Kidney (tissue), 14 donors: ENCODE results near the gene RPTOR. TPM values are rescaled to one million over a fixed set of nuclear protein-coding genes. Genes with fewer than 3 reads are reported as not detected.

Experiments used
- DNase-seq, 5 donors: peaks; one replicate each; pipeline ENCODE4 v3.0.0-alpha.2; 2013 to 2020
- FAIRE-seq: peaks from 2 replicates; lab custom pipeline; 2012; peaks lifted over from hg19 to GRCh38; lab: Jason Lieb, UNC
- H3K27ac ChIP-seq, 2 donors: one replicate each; pipeline ENCODE4 v1.7.0; 2013; ENCODE audit warnings: low read depth in 2 of 2, low read length in 2 of 2, inconsistent platforms in 1 of 2
- H3K27me3 ChIP-seq: one replicate; pipeline ENCODE4 v1.7.1; 2013; ENCODE audit warnings: low read length, inconsistent platforms; ENCODE audit not compliant: control insufficient read depth, insufficient read depth
- H3K36me3 ChIP-seq, 3 donors: one replicate each; pipeline versions ENCODE4 v1.7.0 to v1.7.1; 2013; ENCODE audit warnings: low read length in 3 of 3, control low read depth in 1 of 3, inconsistent platforms in 1 of 3; ENCODE audit not compliant: insufficient read depth in 3 of 3, control insufficient read depth in 2 of 3
- H3K4me1 ChIP-seq, 3 donors: one replicate each; pipeline versions ENCODE4 v1.7.0 to v1.7.1; 2013; ENCODE audit warnings: low read length in 3 of 3, inconsistent platforms in 1 of 3, low read depth in 1 of 3; ENCODE audit not compliant: control insufficient read depth in 2 of 3, insufficient read depth in 2 of 3
- H3K4me3 ChIP-seq, 3 donors: one replicate each; pipeline versions ENCODE4 v1.7.0 to v1.8.1; 2013; ENCODE audit warnings: low read length in 3 of 3, control low read depth in 1 of 3, inconsistent platforms in 1 of 3
- H3K9ac ChIP-seq, 3 donors: one replicate each; pipeline versions ENCODE4 v1.7.0 to v1.7.1; 2013; ENCODE audit warnings: low read length in 3 of 3, control low read depth in 1 of 3, inconsistent platforms in 1 of 3
- H3K9me3 ChIP-seq, 3 donors: one replicate each; pipeline versions ENCODE4 v1.7.0 to v1.7.1; 2013; ENCODE audit warnings: low read length in 3 of 3, control low read depth in 1 of 3, inconsistent platforms in 1 of 3; ENCODE audit not compliant: control insufficient read depth in 2 of 3, insufficient read depth in 1 of 3
- intact Hi-C: fragments of 100-400 bp; cut with DNase I; formaldehyde crosslinking; loops from one replicate; pipeline ENCODE4 v1.11.1; 2022
- polyA plus RNA-seq: library from polyadenylated mRNA; stranded (reverse); fragments of 350-450 nt; fragmentation: Illumina TruSeq; extraction: RNeasy Lipid Tissue Mini Kit (QIAGEN cat#74804); gene quantifications from one replicate; pipeline ENCODE4 v1.2.3, GENCODE V29; 2014; ENCODE audit warnings: low read depth, low replicate concordance; ENCODE audit not compliant: insufficient read depth
- total RNA-seq: library from RNA; stranded (reverse); fragmentation: NEBNext Ultra II Directional; extraction: Animal tissue kit (Norgen Biotek cat#: 25700); gene quantifications from one replicate; pipeline ENCODE4 v1.2.1, GENCODE V29; 2021
- TF ChIP-seq, protein P1 (sequence below): IDR thresholded peaks from 3 replicates; pipeline ENCODE4 v1.5.1; 2012; ENCODE audit warnings: mild to moderate bottlenecking, moderate library complexity, borderline replicate concordance; ENCODE audit not compliant: insufficient read depth; ENCODE audit errors: extremely low read depth
- donor health status: control.
- donor health status: control.
- donor health status: control.
- donor health status: control.
- donor health status: control.
- donor health status: DM: yes; HTN: yes; CAD: no.
- donor health status: Normal renal cell carcinoma (clear cell type).

Gene RPTOR
- total and polyA plus RNA-seq, 2 donors from 2014 or later, result 5.5 to 37.6 TPM

DNA sequence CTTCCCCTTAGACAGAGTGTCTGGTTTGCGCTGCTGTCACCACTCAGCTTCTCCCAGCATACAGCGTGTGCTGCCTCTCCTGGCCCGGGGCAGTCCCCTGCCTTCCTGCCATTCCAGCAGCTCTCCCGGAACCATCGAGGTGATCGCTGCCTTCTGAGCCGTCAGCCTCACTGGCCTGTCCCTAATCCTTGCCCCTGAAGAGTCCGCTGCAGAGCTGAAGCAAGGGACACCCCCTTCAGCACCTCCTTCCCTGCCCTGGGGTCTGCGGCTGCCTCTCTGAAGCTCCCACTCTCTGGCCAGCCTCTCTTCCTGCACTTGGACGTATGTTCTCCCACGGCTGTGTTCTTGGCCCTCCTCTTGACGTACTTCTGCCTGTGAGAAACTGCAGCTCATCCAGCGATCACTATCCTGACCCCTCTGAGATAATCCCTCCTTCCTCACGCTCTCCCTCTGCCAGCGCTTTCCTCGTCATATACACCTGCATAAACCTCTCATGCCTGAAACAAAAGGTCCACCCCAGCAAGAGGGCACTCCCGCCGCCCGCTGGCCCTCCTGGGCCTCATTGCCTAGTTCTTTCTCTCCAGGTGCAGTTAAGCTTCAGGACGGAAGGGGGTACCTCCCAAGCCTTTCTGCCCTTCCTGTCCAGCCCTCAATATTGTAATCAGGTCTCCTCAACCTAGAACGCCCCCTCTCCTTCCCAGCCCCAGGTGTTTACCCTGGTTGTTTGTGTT is 226.4 kb downstream of the RPTOR start:
- intact Hi-C loops, result no loop called here
- TF ChIP-seq, protein P1, sequence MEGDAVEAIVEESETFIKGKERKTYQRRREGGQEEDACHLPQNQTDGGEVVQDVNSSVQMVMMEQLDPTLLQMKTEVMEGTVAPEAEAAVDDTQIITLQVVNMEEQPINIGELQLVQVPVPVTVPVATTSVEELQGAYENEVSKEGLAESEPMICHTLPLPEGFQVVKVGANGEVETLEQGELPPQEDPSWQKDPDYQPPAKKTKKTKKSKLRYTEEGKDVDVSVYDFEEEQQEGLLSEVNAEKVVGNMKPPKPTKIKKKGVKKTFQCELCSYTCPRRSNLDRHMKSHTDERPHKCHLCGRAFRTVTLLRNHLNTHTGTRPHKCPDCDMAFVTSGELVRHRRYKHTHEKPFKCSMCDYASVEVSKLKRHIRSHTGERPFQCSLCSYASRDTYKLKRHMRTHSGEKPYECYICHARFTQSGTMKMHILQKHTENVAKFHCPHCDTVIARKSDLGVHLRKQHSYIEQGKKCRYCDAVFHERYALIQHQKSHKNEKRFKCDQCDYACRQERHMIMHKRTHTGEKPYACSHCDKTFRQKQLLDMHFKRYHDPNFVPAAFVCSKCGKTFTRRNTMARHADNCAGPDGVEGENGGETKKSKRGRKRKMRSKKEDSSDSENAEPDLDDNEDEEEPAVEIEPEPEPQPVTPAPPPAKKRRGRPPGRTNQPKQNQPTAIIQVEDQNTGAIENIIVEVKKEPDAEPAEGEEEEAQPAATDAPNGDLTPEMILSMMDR, result no peak
- H3K27me3 ChIP-seq, result no peaks in the 10 kb centered on the region
- H3K9me3 ChIP-seq, result no peaks in the 10 kb centered on the region
- H3K4me3 ChIP-seq, result no peak overlapping the region
- H3K27ac ChIP-seq, result no peak overlapping the region
- H3K36me3 ChIP-seq, result peaks cover 0 to 4% (median 2%) of the 10 kb centered on the region in 3 donors
- DNase-seq (no peak), FAIRE-seq (no peak)
- H3K9ac ChIP-seq, result no peak overlapping the region
- H3K4me1 ChIP-seq, result peaks cover 0 to 2% (median 2%) of the 10 kb centered on the region in 3 donors

- TF ChIP-seq, protein P1, result no peak
- H3K4me1 ChIP-seq, result peaks cover 0 to 2% (median 2%) of the 10 kb centered on the region in 3 donors
- intact Hi-C loops, result no loop called here
- no peaks in the 10 kb centered on the region for H3K27me3 ChIP-seq
- H3K27ac ChIP-seq, result no peak overlapping the region
- DNase-seq, result no peak
- no peak overlapping the region for H3K9ac ChIP-seq
- H3K9me3 ChIP-seq, result no peaks in the 10 kb centered on the region
- no peak for FAIRE-seq
- H3K36me3 ChIP-seq, result peaks cover 0 to 4% (median 2%) of the 10 kb centered on the region in 3 donors
- no peak overlapping the region for H3K4me3 ChIP-seq
Measured at GRCh38 chr17:80771612-80772005, 227.0 kb downstream of the RPTOR start.

- H3K4me1 ChIP-seq, result peaks cover 0 to 2% (median 2%) of the 10 kb centered on the region in 3 donors
- intact Hi-C loops, result no loop called here
- no peak overlapping the region for H3K9ac ChIP-seq
- peaks cover 0 to 4% (median 2%) of the 10 kb centered on the region in 3 donors for H3K36me3 ChIP-seq
- no peaks in the 10 kb centered on the region for H3K27me3 ChIP-seq
- H3K4me3 ChIP-seq, result no peak overlapping the region
- no peak overlapping the region for H3K27ac ChIP-seq
- DNase-seq, result no peak
- no peaks in the 10 kb centered on the region for H3K9me3 ChIP-seq
- TF ChIP-seq, protein P1, result no peak
- FAIRE-seq, result no peak
Measured at GRCh38 chr17:80772906-80773242, 228.2 kb downstream of the RPTOR start.
